Upper lobe of left lung (tissue), 6 donors: ENCODE data around the gene LINGO1. TPM values are rescaled to one million over a fixed set of nuclear protein-coding genes. Genes with fewer than 3 reads are reported as not detected.

Experiments
- ATAC-seq, 2 donors: fragments of 200-7000 bp; cut with Tn5 transposase; one replicate each; pipeline ENCODE4 v1.9.1; 2022; ENCODE audit warnings: mild to moderate bottlenecking in 2 of 2, moderate library complexity in 2 of 2; ENCODE audit not compliant: low FRiP score in 2 of 2
- DNase-seq, 2 donors: peaks; one replicate each; pipeline ENCODE4 v3.0.0-alpha.2; 2019 to 2020
- H3K27ac ChIP-seq, 4 donors: fragments of 200-600 bp; sonication (generic); one replicate each; pipeline ENCODE4 v1.5.1; 2016 to 2019
- H3K27me3 ChIP-seq, 4 donors: fragments of 200-600 bp; sonication (generic); one replicate each; pipeline ENCODE4 v1.5.1; 2017 to 2019
- H3K36me3 ChIP-seq, 4 donors: fragments of 200-600 bp; sonication (generic); one replicate each; pipeline ENCODE4 v1.5.1; 2016 to 2019
- H3K4me1 ChIP-seq, 4 donors: fragments of 200-600 bp; sonication (generic); one replicate each; pipeline ENCODE4 v1.5.1; 2018 to 2019
- H3K4me3 ChIP-seq, 4 donors: fragments of 200-600 bp; sonication (generic); one replicate each; pipeline ENCODE4 v1.5.1; 2017 to 2019; ENCODE audit warnings: mild to moderate bottlenecking in 2 of 4, moderate library complexity in 1 of 4
- H3K9me3 ChIP-seq, 4 donors: fragments of 200-600 bp; sonication (generic); one replicate each; pipeline ENCODE4 v1.5.1; 2018 to 2019
- CTCF ChIP-seq, 6 experiments: fragments of 450-650 bp in 4 of 6; fragments of 200-600 bp in 2 of 6; sonication (generic) in 2 of 6; IDR thresholded peaks; one replicate each; pipeline ENCODE4 v1.5.1; 2016 to 2019; ENCODE audit warnings: antibody characterized with exemption in 6 of 6
- EP300 ChIP-seq, 4 donors: sonication (generic); formaldehyde crosslinking; IDR thresholded peaks; one replicate each; pipeline ENCODE4 v1.5.1; 2017; ENCODE audit warnings: antibody characterized with exemption in 4 of 4, control low read depth in 2 of 4
- POLR2A ChIP-seq, 4 donors: fragments of 450-650 bp; IDR thresholded peaks; one replicate each; pipeline ENCODE4 v1.5.1; 2016 to 2017; ENCODE audit warnings: antibody characterized with exemption in 4 of 4, mild to moderate bottlenecking in 2 of 4
- POLR2AphosphoS5 ChIP-seq, 2 donors: sonication (generic); formaldehyde crosslinking; IDR thresholded peaks; one replicate each; pipeline ENCODE4 v1.5.1; 2017; ENCODE audit warnings: antibody characterized with exemption in 2 of 2
- WGBS, 2 donors: methylation state at CpG; one replicate each; pipeline ENCODE4 v1.1.5; 2017 to 2018; 5-methylcytosine and 5-hydroxymethylcytosine counted together
- total RNA-seq, 6 donors: library from RNA; depleted of rRNA in 4 of 6; stranded (reverse); fragments of >200 nt in 4 of 6; gene quantifications; one replicate each; pipeline versions ENCODE4 v1.1.0 to v1.2.1, GENCODE V29; 2016 to 2021
- donor health status: DM: no; HTN: no; CAD: no; lungs with moderate emphysema.
- donor health status: DM: no; HTN: yes; CAD: no; lungs with severe emphysema.

Gene LINGO1
- total RNA-seq, 6 donors from 2014 or later, result 0.15 to 0.84 (median 0.43) TPM; not detected in 2

GRCh38 chr15:77646104-77646694 lies 13.5 kb upstream of the LINGO1 start:
- 74 to 83% methylated on average over 7 to 8 of the region's 8 CpGs for whole genome bisulfite sequencing, 2 donors
- Histone ChIP-seq H3K36me3 (no peaks in the 10 kb centered on the region), H3K27me3 (no peaks in the 10 kb centered on the region), H3K27ac (no peak overlapping the region), H3K4me1 (no peaks in the 10 kb centered on the region), H3K9me3 (no peaks in the 10 kb centered on the region), H3K4me3 (no peak overlapping the region)
- no peak for TF ChIP-seq POLR2A (IDR thresholded peaks at IDR 0.05)
- TF ChIP-seq POLR2AphosphoS5 (IDR thresholded peaks at IDR 0.05), result no peak
- TF ChIP-seq EP300 (IDR thresholded peaks at IDR 0.05), result no peak
- no peak for TF ChIP-seq CTCF (IDR thresholded peaks at IDR 0.05)
- DNase-seq, result peak in 1 of 2 donors; percentile 48
- ATAC-seq, result no peak

GRCh38 chr15:77645602-77646001 lies 12.9 kb upstream of the LINGO1 start:
- H3K36me3 ChIP-seq, result no peaks in the 10 kb centered on the region
- H3K27me3 ChIP-seq, result no peaks in the 10 kb centered on the region
- H3K4me1 ChIP-seq, result no peaks in the 10 kb centered on the region
- no peaks in the 10 kb centered on the region for H3K9me3 ChIP-seq
- WGBS, 2 donors, result 72 to 84% methylated on average over 2 to 8 of the region's 8 CpGs
- TF ChIP-seq CTCF (IDR thresholded peaks at IDR 0.05) (no peak), POLR2A (IDR thresholded peaks at IDR 0.05) (no peak), POLR2AphosphoS5 (IDR thresholded peaks at IDR 0.05) (no peak), EP300 (IDR thresholded peaks at IDR 0.05) (no peak)
- DNase-seq, result no peak
- no peak overlapping the region for H3K4me3 ChIP-seq
- no peak for ATAC-seq
- H3K27ac ChIP-seq, result no peak overlapping the region

GRCh38 chr15:77644543-77645247 lies 12.0 kb upstream of the LINGO1 start:
- H3K4me3 ChIP-seq, result no peak overlapping the region
- DNase-seq, result peak in 1 of 2 donors; percentile 46
- no peaks in the 10 kb centered on the region for H3K9me3 ChIP-seq
- no peak for TF ChIP-seq EP300 (IDR thresholded peaks at IDR 0.05)
- H3K4me1 ChIP-seq, result no peaks in the 10 kb centered on the region
- H3K27ac ChIP-seq, result no peak overlapping the region
- H3K27me3 ChIP-seq, result no peaks in the 10 kb centered on the region
- 77 to 83% methylated on average over 11 to 14 of the region's 14 CpGs for WGBS, 2 donors
- no peak for ATAC-seq
- no peaks in the 10 kb centered on the region for H3K36me3 ChIP-seq

- no peak for ATAC-seq
- TF ChIP-seq CTCF (IDR thresholded peaks at IDR 0.05) (no peak), EP300 (IDR thresholded peaks at IDR 0.05) (no peak), POLR2A (IDR thresholded peaks at IDR 0.05) (no peak), POLR2AphosphoS5 (IDR thresholded peaks at IDR 0.05) (no peak)
- Histone ChIP-seq H3K27me3 (no peaks in the 10 kb centered on the region), H3K4me3 (no peak overlapping the region), H3K36me3 (no peaks in the 10 kb centered on the region), H3K27ac (no peak overlapping the region), H3K9me3 (no peaks in the 10 kb centered on the region), H3K4me1 (no peaks in the 10 kb centered on the region)
- WGBS, 2 donors, result 83 to 86% methylated on average over 9 to 11 of the region's 11 CpGs
- DNase-seq, result no peak
These were observed 11.1 kb upstream of the LINGO1 start for GRCh38 chr15:77643764-77644163.

- DNase-seq (no peak), ATAC-seq (no peak)
- WGBS, 2 donors, result 81 to 89% methylated on average over 8 to 10 of the region's 10 CpGs
- Histone ChIP-seq H3K36me3 (no peaks in the 10 kb centered on the region), H3K9me3 (no peaks in the 10 kb centered on the region), H3K27me3 (no peaks in the 10 kb centered on the region), H3K4me3 (no peak overlapping the region), H3K4me1 (no peaks in the 10 kb centered on the region), H3K27ac (no peak overlapping the region)
- no peak for TF ChIP-seq POLR2AphosphoS5 (IDR thresholded peaks at IDR 0.05)
- TF ChIP-seq POLR2A (IDR thresholded peaks at IDR 0.05), result no peak
- TF ChIP-seq EP300 (IDR thresholded peaks at IDR 0.05), result no peak
- TF ChIP-seq CTCF (IDR thresholded peaks at IDR 0.05), result no peak
These were observed 10.2 kb upstream of the LINGO1 start for GRCh38 chr15:77642793-77643430.
